OCI-LY3 (cell line): ENCODE measurements around the gene ITGBL1.

Source experiments
- H2AFZ ChIP-seq: fragments of 200-600, 300-600 bp; shearing (Covaris generic); 2 replicates; pipeline ENCODE4 v1.6.0; 2014; ENCODE audit warnings: antibody characterized with exemption, low read depth, low read length
- H3K27ac ChIP-seq: fragments of 200-600, 300-600 bp; sonication (generic); 2 replicates; pipeline ENCODE4 v1.5.1; 2014; ENCODE audit warnings: mild to moderate bottlenecking, low read length, moderate library complexity, mixed read lengths
- H3K27me3 ChIP-seq: fragments of 200-600, 300-600 bp; sonication (generic); 2 replicates; pipeline ENCODE4 v1.6.1; 2014; ENCODE audit warnings: low read depth, low read length, mixed read lengths
- H3K36me3 ChIP-seq: fragments of 200-600, 300-600 bp; sonication (generic); replicated peaks from 2 replicates; pipeline ENCODE3; 2014; ENCODE audit warnings: low read depth, low read length, mixed read lengths
- H3K4me1 ChIP-seq: fragments of 300-600, 200-600 bp; sonication (generic); 2 replicates; pipeline ENCODE4 v1.6.1; 2014; ENCODE audit warnings: low read length, mixed read lengths
- H3K4me2 ChIP-seq: fragments of 200-600, 300-600 bp; sonication (generic); 2 replicates; pipeline ENCODE4 v1.6.1; 2014; ENCODE audit warnings: low read length, mixed read lengths
- H3K4me3 ChIP-seq: fragments of 300-600, 200-600 bp; sonication (generic); 2 replicates; pipeline ENCODE4 v1.5.1; 2014; ENCODE audit warnings: antibody characterized with exemption, mild to moderate bottlenecking, low read length, moderate library complexity
- H3K79me2 ChIP-seq: fragments of 300-600, 200-600 bp; shearing (Covaris generic); 2 replicates; pipeline ENCODE4 v1.6.1; 2014; ENCODE audit warnings: mild to moderate bottlenecking, low read length, mixed read lengths
- H3K9ac ChIP-seq: fragments of 300-600, 200-600 bp; shearing (Covaris generic); 2 replicates; pipeline ENCODE4 v1.6.0; 2014; ENCODE audit warnings: mild to moderate bottlenecking, low read length, moderate library complexity
- H3K9me3 ChIP-seq: fragments of 200-600, 300-600 bp; shearing (Covaris generic); 2 replicates; pipeline ENCODE4 v1.6.1; 2014; ENCODE audit warnings: low read length, mixed read lengths; ENCODE audit not compliant: insufficient read depth
- H4K20me1 ChIP-seq: fragments of 200-600, 300-600 bp; sonication (generic); 2 replicates; pipeline ENCODE4 v1.6.1; 2016; ENCODE audit warnings: low read length, mixed read lengths; ENCODE audit not compliant: insufficient read depth
- CTCF ChIP-seq: fragments of 200-600, 300-600 bp; sonication (generic); IDR thresholded peaks from 2 replicates; pipeline ENCODE4 v1.5.1; 2014; ENCODE audit warnings: antibody characterized with exemption, low read length, low read depth
- EZH2phosphoT487 ChIP-seq: fragments of 200-600 bp; shearing (Covaris generic); IDR thresholded peaks from 2 replicates; pipeline ENCODE4 v1.6.1; 2018; ENCODE audit warnings: antibody characterized with exemption, mixed run types, low read depth

The ITGBL1 gene

GRCh38 chr13:101523154-101524131 is 71.0 kb downstream of the ITGBL1 start:
- Histone ChIP-seq H3K27me3 (no peaks in the 10 kb centered on the region), H3K36me3 (no peaks in the 10 kb centered on the region), H3K79me2 (no peaks in the 10 kb centered on the region), H3K4me3 (no peak overlapping the region), H2AFZ (no peak overlapping the region), H3K4me1 (no peaks in the 10 kb centered on the region), H3K27ac (no peak overlapping the region), H3K9ac (no peak overlapping the region), H3K9me3 (no peaks in the 10 kb centered on the region), H4K20me1 (no peaks in the 10 kb centered on the region), H3K4me2 (no peak overlapping the region)
- TF ChIP-seq EZH2phosphoT487 (no peak), CTCF (no peak)

- Histone ChIP-seq H3K4me3 (no peak overlapping the region), H4K20me1 (no peaks in the 10 kb centered on the region), H3K4me2 (no peak overlapping the region), H3K4me1 (peaks cover 7% of the 10 kb centered on the region; the same call in 1 of the 2 replicates), H2AFZ (no peak overlapping the region), H3K79me2 (no peaks in the 10 kb centered on the region), H3K9me3 (no peaks in the 10 kb centered on the region), H3K9ac (no peak overlapping the region), H3K36me3 (no peaks in the 10 kb centered on the region), H3K27me3 (no peaks in the 10 kb centered on the region), H3K27ac (no peak overlapping the region)
- TF ChIP-seq CTCF (no peak), EZH2phosphoT487 (no peak)
Observed at GRCh38 chr13:101527130-101527529, 74.7 kb downstream of the ITGBL1 start.

- Histone ChIP-seq H3K27me3 (no peaks in the 10 kb centered on the region), H3K4me3 (0 out of 2 replicates have a peak overlapping the region, but pooled peaks have one; percentile 14), H3K4me2 (peak overlapping the region; percentile 33), H2AFZ (peak overlapping the region; percentile 56), H3K27ac (no peak overlapping the region), H3K9me3 (no peaks in the 10 kb centered on the region), H3K9ac (no peak overlapping the region), H3K79me2 (no peaks in the 10 kb centered on the region), H3K36me3 (no peaks in the 10 kb centered on the region), H3K4me1 (peaks cover 7% of the 10 kb centered on the region; the same call in 1 of the 2 replicates), H4K20me1 (no peaks in the 10 kb centered on the region)
- TF ChIP-seq EZH2phosphoT487 (no peak), CTCF (no peak)
Observed at GRCh38 chr13:101529422-101529821, 76.9 kb downstream of the ITGBL1 start.

GRCh38 chr13:101530293-101530692 is 77.8 kb downstream of the ITGBL1 start:
- Histone ChIP-seq H3K4me1 (peaks cover 7% of the 10 kb centered on the region; the same call in 1 of the 2 replicates), H3K27ac (no peak overlapping the region), H3K36me3 (no peaks in the 10 kb centered on the region), H3K9me3 (no peaks in the 10 kb centered on the region), H3K27me3 (no peaks in the 10 kb centered on the region), H3K79me2 (no peaks in the 10 kb centered on the region), H3K4me3 (no peak overlapping the region), H2AFZ (no peak overlapping the region), H3K9ac (no peak overlapping the region), H4K20me1 (no peaks in the 10 kb centered on the region), H3K4me2 (no peak overlapping the region)
- TF ChIP-seq EZH2phosphoT487 (no peak), CTCF (no peak)
